MCF 10A (cell line): ENCODE results near the gene RAB3D. TPM values are rescaled to one million over a fixed set of nuclear protein-coding genes. Genes with fewer than 3 reads are reported as not detected.

ENCODE experiments used
- BruUV-seq: library from RNA; stranded (reverse); fragments of 400-500 nt; replicated peaks from 2 replicates; lab custom pipeline; 2021; lab: Mats Ljungman, UMichigan
- CTCF ChIA-PET: fragments of 300-600 bp; sonication (Branson Sonifier 250); formaldehyde crosslinking; extraction: SDS; loops from one replicate; lab custom pipeline; 2021; ENCODE audit warnings: antibody characterized with exemption, inconsistent platforms; lab: Yijun Ruan, JAX
- POLR2A ChIA-PET: fragments of 300-600, 350-650 bp; sonication (Branson Sonifier 250); formaldehyde crosslinking; extraction: SDS; loops from one replicate; lab custom pipeline; 2020; ENCODE audit warnings: antibody characterized with exemption, inconsistent platforms; lab: Yijun Ruan, JAX
- DNase-seq: peaks from one replicate; pipeline ENCODE4 v3.0.0-alpha.2; 2018; ENCODE audit not compliant: unreplicated experiment
- H3K27ac Mint-ChIP-seq: one replicate; pipeline ENCODE4 v1.8.0; 2022; ENCODE audit warnings: mild to moderate bottlenecking, low read depth, mixed read lengths; ENCODE audit not compliant: unreplicated experiment
- H3K27me3 Mint-ChIP-seq: one replicate; pipeline ENCODE4 v1.8.0; 2022; ENCODE audit warnings: mixed read lengths; ENCODE audit not compliant: insufficient read depth, unreplicated experiment
- H3K36me3 Mint-ChIP-seq: one replicate; pipeline ENCODE4 v1.8.0; 2022; ENCODE audit warnings: mild to moderate bottlenecking, moderate library complexity, mixed read lengths; ENCODE audit not compliant: insufficient read depth, unreplicated experiment
- H3K4me1 Mint-ChIP-seq: one replicate; pipeline ENCODE4 v1.8.0; 2022; ENCODE audit warnings: mixed read lengths; ENCODE audit not compliant: insufficient read depth, unreplicated experiment
- H3K4me3 Mint-ChIP-seq: one replicate; pipeline ENCODE4 v1.8.0; 2022; ENCODE audit warnings: mild to moderate bottlenecking, moderate library complexity, mixed read lengths; ENCODE audit not compliant: unreplicated experiment
- H3K9me3 Mint-ChIP-seq: one replicate; pipeline ENCODE4 v1.8.0; 2022; ENCODE audit warnings: mixed read lengths; ENCODE audit not compliant: unreplicated experiment
- CTCF ChIP-seq: fragments of 200-600 bp; IDR thresholded peaks from one replicate; pipeline ENCODE4 v1.8.0; 2022; ENCODE audit warnings: antibody characterized with exemption, mild to moderate bottlenecking; ENCODE audit not compliant: unreplicated experiment
- intact Hi-C: fragments of 100-400 bp; cut with micrococcal nuclease; formaldehyde crosslinking; loops from 2 replicates; pipeline ENCODE4 v1.14.1; 2022
- total RNA-seq: library from RNA; stranded (reverse); gene quantifications from 2 replicates; pipeline ENCODE4 v1.2.3, GENCODE V29; 2022

RAB3D gene
- total RNA-seq, 1 experiment from 2014 or later: 46.5 TPM

GRCh38 chr19:11304936-11305335 is 34.5 kb downstream of the RAB3D start:
- Mint-ChIP-seq H3K4me1 (no peaks in the 10 kb centered on the region), H3K27ac (no peak overlapping the region), H3K9me3 (no peaks in the 10 kb centered on the region), H3K4me3 (no peak overlapping the region), H3K36me3 (no peaks in the 10 kb centered on the region), H3K27me3 (no peaks in the 10 kb centered on the region)
- ChIA-PET CTCF (interaction anchor here (0.7 to 1.9 kb wide), 4 partner anchors 10 to 130 kb away, joined by 3 to 9 read pairs (median 3); partner anchors contain the start of gene PRKCSH), POLR2A (interaction anchor here (0.9 to 1.8 kb wide), 2 partner anchors 34 to 76 kb away, joined by 3 to 5 read pairs; no protein-coding TSS in a partner anchor)
- BruUV-seq: no TSS peak
- no peak for TF ChIP-seq CTCF
- intact Hi-C loops: no loop called here
- no peak for DNase-seq

GRCh38 chr19:11300811-11301120 is 38.7 kb downstream of the RAB3D start:
- no TSS peak for BruUV-seq
- intact Hi-C loops: no loop called here

GRCh38 chr19:11299946-11300810 is 39.3 kb downstream of the RAB3D start:
- ChIA-PET CTCF (interaction anchor here (0.6 to 0.7 kb wide), 2 partner anchors 13 to 402 kb away, joined by 3 to 8 read pairs; no protein-coding TSS in a partner anchor), POLR2A (interaction anchor here (1.0 kb wide), 1 partner anchor 39 kb away, joined by 5 read pairs; no protein-coding TSS in a partner anchor)
- BruUV-seq: no TSS peak
- DNase-seq: no peak
- Mint-ChIP-seq H3K27me3 (no peaks in the 10 kb centered on the region), H3K4me1 (peaks cover 5% of the 10 kb centered on the region), H3K36me3 (no peaks in the 10 kb centered on the region), H3K9me3 (no peaks in the 10 kb centered on the region), H3K4me3 (no peak overlapping the region), H3K27ac (no peak overlapping the region)
- intact Hi-C loops: no loop called here
- no peak for TF ChIP-seq CTCF

More at GRCh38 chr19:11300811-11301120, 38.7 kb downstream of the RAB3D start:
- DNase-seq: no peak
- ChIA-PET POLR2A (no interaction called here), CTCF (no interaction called here)
- Mint-ChIP-seq H3K36me3 (no peaks in the 10 kb centered on the region), H3K27me3 (no peaks in the 10 kb centered on the region), H3K4me3 (no peak overlapping the region), H3K4me1 (peaks cover 5% of the 10 kb centered on the region), H3K9me3 (no peaks in the 10 kb centered on the region), H3K27ac (no peak overlapping the region)
- TF ChIP-seq CTCF: no peak

- TF ChIP-seq CTCF: no peak
- H3K4me1 Mint-ChIP-seq: peaks cover 11% of the 10 kb centered on the region
- ChIA-PET POLR2A (interaction anchor here (0.9 to 1.7 kb wide), 4 partner anchors 11 to 81 kb away, joined by 3 to 5 read pairs (median 3); partner anchors contain the start of gene DOCK6), CTCF (interaction anchor here (0.5 to 2.3 kb wide), 8 partner anchors 52 to 277 kb away, joined by 3 to 6 read pairs (median 4); no protein-coding TSS in a partner anchor)
- H3K27me3 Mint-ChIP-seq: no peaks in the 10 kb centered on the region
- intact Hi-C loops: no loop called here
- no peaks in the 10 kb centered on the region for H3K9me3 Mint-ChIP-seq
- peak; percentile 18 for DNase-seq
- H3K4me3 Mint-ChIP-seq: no peak overlapping the region
- no TSS peak for BruUV-seq
- peak overlapping the region; percentile 40 for H3K27ac Mint-ChIP-seq
- no peaks in the 10 kb centered on the region for H3K36me3 Mint-ChIP-seq
Observed at GRCh38 chr19:11296264-11296663, 43.2 kb downstream of the RAB3D start.
